NT2/D1 (cell line): Measurements from ENCODE around the gene GBP7.

ENCODE experiments used
- SUZ12 ChIP-seq: IDR thresholded peaks from 2 replicates; pipeline ENCODE4 v1.6.1; 2011; ENCODE audit not compliant: insufficient read length, insufficient read depth; ENCODE audit errors: extremely low read depth
- YY1 ChIP-seq: IDR thresholded peaks from 2 replicates; pipeline ENCODE4 v1.6.1; 2011; ENCODE audit not compliant: insufficient read length, insufficient read depth
- ZNF274 ChIP-seq: IDR thresholded peaks from 2 replicates; pipeline ENCODE4 v1.6.1; 2011; ENCODE audit warnings: mild to moderate bottlenecking, low read depth, low read length

DNA sequence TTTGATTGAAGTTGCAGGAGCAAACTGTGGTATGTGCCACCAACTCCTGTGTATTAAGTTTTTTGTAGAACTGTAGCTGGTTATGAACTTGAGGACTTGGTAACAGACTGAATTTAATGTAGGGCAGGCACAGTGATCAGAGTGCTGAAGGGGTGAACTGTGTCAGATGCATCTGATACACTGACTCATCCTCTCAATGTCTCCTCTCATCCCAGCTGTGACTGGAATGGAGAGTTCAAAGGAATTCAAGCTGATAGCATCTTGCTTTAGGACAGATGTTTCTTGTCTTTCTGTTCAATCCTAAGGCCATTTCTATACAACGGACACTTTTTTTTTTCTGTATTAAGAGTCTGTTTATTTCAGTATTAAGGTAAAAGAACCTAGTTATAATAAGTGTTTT, 85.8 kb downstream of the GBP7 start:
- TF ChIP-seq ZNF274 (no peak), SUZ12 (no peak), YY1 (no peak)
